LoVo (cell line): Measurements from ENCODE around the gene MYOD1.
A peak's percentile ranks its signal among the peaks of the same experiment; 100 is the strongest.

Experiments
- DNase-seq: peaks from one replicate; pipeline ENCODE4 v3.0.0-alpha.2; 2016; ENCODE audit warnings: low spot score

The MYOD1 gene

GRCh38 chr11:17702876-17703275 is 16.5 kb upstream of the MYOD1 start:
- no peak for DNase-seq

- DNase-seq, result no peak
These were observed 15.4 kb upstream of the MYOD1 start for GRCh38 chr11:17703951-17704350.

DNA sequence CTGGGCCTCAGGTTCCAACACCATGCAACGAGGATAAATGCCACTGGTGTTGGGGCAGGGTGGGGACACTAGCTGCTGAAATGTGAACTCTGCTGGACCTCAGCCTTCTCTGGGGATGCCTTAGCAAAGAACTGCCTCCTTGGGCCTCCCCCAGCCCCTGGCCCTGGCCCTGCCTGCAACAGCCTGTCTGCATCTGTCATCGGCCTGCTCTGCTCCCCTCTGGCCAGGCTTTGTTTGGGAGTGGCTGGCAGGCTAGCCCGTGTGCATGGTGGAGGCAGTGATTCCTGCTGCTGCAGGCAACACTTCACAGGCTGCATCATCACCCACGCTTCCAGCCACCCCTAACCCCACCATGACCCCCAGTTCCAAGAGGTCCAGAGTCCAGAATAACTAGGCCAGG is 11.5 kb upstream of the MYOD1 start:
- no peak for DNase-seq

- DNase-seq, result no peak
These were observed 7.5 kb upstream of the MYOD1 start for GRCh38 chr11:17711836-17712235.

- no peak for DNase-seq
These were observed 5.5 kb upstream of the MYOD1 start for GRCh38 chr11:17713851-17714250.

- no peak for DNase-seq
These were observed 5.0 kb upstream of the MYOD1 start for GRCh38 chr11:17714356-17714854.

DNA sequence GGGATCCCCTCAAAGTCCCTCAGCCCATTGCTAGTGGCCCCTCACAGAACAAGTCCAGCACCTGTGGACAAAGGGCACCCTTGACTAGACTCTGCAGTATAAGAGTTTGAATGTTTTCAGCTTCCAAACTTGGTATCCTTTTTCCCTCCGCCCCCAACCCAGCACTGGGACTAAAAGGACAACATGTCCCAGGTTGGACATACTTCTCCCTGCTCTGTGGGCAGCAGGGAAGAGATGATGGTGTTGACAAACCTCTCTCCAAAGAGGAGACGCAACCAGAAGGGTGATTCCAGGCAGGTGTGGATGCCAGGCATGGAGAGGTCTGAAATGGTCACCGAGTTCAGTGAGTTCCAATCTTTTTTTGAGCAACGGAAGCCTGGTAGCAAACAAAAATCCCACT is 4.5 kb upstream of the MYOD1 start:
- DNase-seq, result no peak

DNA sequence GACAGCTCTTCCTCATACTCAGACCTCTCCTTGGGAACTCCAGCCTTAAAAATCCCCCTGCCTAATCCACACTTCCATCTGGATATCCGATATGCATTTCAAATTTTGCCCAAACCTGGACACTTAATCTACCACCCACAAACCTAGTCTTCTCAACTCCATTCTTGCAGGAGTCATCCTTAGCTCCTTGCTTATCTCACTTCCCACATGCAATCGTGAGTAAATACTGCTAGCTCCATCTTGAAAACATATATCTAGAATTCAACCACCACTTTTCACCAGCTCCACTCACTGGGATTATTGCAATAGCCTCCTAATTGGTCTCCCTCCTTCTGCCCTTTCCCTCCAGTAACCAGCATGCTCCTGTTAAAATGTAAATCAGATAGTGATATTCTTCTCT is 2.6 kb upstream of the MYOD1 start:
- DNase-seq, result no peak

DNA sequence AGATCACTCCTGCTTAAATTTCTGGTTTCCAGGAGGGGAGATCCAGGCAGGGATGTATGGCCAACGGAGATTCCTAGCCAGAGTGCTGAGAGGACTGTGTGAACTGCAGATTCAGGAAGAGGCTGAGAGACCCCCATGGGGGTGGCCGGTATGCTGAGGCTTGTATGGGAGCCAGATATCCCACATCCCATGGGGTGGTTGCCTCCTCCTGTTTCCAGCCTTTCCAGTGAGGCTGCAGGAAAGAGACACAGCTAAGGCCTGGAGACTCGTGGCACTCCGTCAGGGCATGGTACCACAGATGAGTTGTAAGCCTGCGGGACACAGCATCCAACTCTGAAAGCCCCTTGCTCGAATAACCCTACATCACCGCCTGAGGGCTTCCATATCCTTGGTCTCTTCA is 1.4 kb upstream of the MYOD1 start:
- no peak for DNase-seq

- no peak for DNase-seq
These were observed 835 bp upstream of the MYOD1 start for GRCh38 chr11:17718510-17718962.

- DNase-seq, result no peak
These were observed 796 bp downstream of the MYOD1 start for GRCh38 chr11:17719938-17720795.

DNA sequence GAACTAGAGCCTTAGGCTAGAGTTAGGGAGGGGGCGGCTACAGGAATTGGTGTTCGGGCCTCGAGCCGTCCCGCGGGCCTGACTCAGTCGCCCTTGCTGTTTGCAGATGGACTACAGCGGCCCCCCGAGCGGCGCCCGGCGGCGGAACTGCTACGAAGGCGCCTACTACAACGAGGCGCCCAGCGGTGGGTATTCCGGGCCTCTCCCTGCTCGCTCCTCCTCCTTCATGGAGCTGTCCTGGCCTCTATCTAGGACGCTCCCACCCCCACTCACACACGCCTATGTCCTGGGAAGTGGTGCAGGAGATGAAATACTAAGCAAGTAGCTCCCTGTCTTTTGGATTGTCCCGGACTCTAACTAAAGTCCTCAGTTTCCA is 1.4 kb downstream of the MYOD1 start:
- DNase-seq, result no peak

GRCh38 chr11:17721242-17721999 is 2.0 kb downstream of the MYOD1 start:
- no peak for DNase-seq

- no peak for DNase-seq
These were observed 2.8 kb downstream of the MYOD1 start for GRCh38 chr11:17722000-17722643.

DNA sequence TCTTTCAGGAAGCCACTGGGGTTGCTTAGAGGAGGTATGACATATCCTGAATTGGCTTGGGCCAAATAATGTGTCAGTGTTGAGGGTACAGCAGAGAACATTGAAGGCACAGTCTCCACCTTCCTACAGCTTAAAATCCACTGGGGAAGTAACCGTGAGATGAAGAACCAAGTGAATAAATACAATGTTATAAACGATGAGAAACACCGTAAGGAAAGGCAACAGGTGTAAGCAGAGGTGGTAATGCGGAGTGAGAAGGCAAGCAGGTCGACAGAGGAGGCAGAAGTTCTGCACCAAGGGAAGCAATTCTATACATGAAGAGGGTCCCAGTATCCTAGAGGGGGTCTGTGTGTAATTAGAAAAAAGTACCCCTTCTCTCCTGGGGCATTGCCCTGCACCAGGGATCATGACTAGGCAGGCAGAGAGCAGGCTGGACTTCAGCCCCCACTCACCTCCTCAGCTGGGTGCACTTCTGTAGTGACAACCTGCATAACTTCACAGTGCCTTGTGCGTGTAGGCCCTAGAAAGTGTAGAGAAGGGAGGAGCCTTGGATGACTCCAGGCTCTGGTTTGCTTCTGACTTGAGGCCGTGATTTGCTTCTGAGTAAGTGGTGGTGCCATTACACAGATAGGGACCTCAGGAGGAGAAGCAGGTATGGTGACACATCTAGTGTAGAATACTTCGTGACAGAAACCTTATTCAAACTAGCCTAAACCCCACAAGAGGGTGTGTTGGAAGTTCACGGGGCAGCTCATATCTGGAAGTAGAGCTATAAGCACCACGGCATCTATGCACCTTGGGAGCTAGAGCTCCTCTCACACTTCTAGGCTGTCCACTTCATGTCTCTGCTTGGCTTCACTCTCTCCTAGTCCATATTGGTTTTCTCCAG is 4.9 kb downstream of the MYOD1 start:
- no peak for DNase-seq

GRCh38 chr11:17725174-17725573 is 5.8 kb downstream of the MYOD1 start:
- DNase-seq, result no peak

DNA sequence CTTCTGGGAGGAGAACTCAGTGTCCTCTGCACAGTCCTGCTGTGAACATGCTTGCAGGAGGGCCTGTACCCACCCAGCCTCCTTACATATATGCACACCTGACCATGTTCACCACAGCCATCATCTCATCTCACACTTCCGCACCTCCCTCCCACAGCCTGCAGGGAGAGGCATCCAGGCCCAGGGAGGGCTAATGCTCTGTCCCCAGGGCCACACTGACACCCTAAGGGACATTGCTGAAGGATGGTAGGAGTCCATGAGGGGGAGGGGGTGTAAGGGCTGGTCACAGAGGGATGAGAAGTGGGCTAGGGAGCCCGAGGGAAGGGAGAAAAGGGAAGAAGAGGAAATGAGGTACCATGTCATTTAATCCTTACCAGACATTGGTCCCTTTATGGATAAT is 10.8 kb downstream of the MYOD1 start:
- no peak for DNase-seq

DNA sequence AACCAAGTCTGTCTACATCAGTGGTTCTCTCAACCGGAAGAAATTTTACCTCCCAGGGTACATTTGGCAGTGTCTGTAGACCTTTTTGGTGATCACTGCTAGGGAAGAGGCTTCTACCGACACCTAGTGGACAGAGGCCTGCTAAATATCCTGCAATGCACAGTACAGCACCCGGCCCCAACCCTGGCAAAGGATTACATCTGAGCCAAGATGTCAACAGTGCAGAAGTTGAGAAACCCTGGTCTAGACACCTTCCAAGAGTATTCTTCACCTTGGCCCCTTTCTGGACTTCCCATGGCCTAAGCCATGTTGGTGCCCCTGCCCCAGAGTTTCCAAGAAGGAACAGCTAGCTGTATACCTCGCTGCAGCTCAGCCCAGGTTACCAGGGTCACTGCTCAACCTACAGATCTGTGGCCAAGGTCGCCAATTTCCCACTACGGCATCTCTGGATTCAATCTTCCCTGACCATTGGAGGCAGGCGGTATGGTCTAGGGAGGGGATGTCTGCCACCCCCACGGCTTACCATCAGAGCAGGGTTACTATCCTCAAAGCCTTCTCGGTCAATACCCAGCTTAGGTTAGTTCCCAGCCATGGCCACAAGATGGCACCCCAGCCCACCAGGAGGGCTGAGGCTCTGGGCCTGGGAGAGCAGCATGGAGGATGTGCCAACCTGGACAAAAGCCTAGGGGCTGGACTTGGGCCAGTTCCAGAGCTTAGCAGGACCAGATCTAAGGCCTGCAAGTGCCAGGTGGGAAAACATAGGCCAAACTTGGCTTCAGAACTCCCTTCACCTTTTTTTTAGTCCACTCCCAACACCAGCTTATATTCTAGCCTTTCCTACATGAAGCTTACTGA is 11.5 kb downstream of the MYOD1 start:
- peak; percentile 54 for DNase-seq

- no peak for DNase-seq
These were observed 13.9 kb downstream of the MYOD1 start for GRCh38 chr11:17733261-17733660.

- DNase-seq, result no peak
These were observed 15.1 kb downstream of the MYOD1 start, which contains the start of gene KCNC1 for GRCh38 chr11:17734418-17734911. Gene KCNC1, plus strand, starts transcription at chr11:17734781. Its CDS starts 1,222 bp downstream, at chr11:17736003.
